HG03139 (cell line): Measurements from ENCODE around the gene PAK4.
"Not testable (repeated sequence)": the region's sequence is repeated elsewhere in the genome, so short reads cannot be mapped to it uniquely, and the experiment has no call there.

Experiments used
- ATAC-seq: cut with Tn5 transposase; IDR thresholded peaks from one replicate; pipeline ENCODE4 v1.9.1; 2021; ENCODE audit not compliant: unreplicated experiment

Gene PAK4

DNA sequence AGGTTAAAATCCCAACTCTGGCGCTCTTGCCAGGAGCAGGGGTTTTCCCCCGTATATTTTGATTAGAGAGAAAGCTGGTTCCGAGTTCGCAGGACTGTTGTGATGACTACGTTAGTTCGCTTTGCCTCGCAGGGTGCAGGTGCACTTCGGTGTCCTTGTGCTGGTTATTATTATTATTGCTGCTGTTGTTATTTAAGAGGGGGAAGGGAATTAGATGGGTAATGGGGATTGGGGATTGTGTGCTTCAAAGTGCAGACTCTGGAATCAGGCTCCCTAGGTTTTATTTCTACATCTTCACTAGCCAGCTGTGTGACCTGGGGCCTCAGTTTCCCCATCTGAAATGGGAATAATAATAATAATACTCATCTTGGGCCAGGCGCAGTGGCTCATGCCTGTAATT is 26.2 kb upstream of the PAK4 start:
- ATAC-seq = no peak

DNA sequence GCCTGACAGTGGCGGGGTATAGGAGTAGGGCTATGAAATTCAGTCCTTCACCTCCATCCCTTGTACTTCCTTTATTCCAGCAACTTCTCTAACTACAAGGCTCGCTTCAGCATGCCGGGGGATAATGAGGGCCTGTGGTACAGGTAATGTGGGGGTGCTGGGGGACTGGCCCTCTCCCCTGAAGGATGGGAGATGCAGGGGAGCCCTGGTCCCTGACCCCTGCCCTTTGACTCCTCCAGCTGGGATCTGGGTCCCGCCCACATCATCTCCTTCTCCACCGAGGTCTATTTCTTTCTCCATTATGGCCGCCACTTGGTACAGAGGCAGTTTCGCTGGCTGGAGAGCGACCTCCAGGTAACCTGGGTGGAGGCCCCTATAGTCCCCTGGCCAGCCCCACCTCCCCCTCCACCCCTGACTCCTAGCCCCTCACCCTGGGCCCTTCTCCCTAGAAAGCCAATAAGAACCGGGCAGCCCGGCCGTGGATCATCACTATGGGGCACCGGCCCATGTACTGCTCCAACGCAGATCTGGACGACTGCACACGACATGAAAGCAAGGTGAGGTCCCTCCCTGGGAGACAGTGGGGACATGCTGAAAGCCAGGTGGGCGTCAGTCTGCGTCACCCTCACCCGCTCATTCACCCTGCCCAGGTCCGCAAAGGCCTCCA is 25.0 kb upstream of the PAK4 start:
- ATAC-seq = no peak

DNA sequence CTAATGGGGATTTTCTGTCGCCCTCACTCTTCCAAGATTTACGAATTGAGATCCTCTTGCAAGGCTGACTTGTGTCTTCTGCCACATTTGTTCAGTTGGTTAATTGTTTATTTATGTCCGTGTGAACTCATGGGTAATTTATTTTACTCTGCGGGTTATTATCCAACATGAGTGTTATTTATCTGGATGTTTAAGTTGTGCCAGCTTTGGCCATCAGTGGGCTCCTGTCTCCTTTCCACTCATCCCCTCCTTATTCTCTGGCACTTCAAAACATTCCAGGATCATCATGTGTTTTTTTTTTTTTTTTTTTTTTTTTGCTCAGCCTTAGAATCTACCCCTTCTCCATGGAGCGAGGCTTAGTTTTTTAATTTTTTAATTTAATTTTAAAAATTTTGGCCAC is 22.4 kb upstream of the PAK4 start:
- no peak for ATAC-seq

DNA sequence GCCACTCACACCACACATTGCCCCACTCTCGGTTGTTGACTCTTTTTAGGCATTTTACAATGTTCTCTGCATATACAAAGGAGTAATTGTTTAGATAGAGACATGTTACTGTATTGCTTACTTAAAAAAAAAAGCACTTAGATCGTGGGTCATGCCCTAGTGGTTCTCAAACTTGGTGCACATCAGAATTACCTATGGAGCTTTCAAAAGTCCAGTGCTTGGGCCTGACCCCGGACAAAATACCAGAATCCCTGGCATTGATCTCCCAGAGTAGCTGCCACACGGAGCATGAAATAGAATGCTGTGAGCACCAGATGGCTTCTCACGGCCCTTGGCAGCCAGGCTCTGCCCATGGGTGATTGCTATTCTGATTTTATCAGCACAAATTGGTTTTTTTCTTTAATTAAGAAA is 21.4 kb upstream of the PAK4 start:
- ATAC-seq = no peak

DNA sequence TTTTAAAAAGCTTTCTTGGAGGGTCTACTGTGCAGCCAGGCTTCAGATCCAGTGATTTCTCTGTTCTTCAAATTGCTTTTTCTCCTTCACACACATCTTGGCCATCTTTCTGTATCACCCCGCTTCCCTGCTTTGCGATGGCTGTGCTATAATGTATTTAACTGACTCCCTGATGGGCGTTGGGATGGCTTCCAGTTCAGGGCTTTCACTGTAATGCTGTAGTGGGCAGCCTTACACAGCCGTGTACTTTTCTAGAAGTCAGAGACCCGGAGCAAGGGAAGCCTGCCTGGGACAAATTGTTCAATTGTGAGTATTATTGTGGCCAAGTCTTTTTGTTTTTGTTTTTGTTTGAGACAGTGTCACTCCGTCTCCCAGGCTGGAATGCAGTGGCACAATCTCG is 19.4 kb upstream of the PAK4 start:
- ATAC-seq = no peak

DNA sequence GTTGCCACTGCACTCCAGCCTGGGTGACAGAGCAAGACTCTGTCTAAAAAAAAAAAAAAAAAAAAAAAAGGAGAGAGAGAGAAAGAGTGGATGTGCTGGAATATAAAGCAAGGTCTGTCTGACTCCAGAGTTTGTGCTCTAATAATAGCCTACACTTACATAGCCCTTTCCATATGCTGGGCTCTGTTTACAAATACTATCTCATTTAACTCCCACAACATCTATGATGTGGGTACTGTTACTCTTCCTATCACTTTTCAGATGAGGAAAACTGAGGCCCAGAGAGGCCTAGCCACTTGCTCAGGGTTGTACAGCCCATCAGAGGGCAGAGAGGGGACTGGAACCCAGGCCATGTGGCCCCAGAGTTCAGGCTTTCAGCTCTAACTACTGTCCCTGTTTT is 15.9 kb upstream of the PAK4 start:
- no peak for ATAC-seq

DNA sequence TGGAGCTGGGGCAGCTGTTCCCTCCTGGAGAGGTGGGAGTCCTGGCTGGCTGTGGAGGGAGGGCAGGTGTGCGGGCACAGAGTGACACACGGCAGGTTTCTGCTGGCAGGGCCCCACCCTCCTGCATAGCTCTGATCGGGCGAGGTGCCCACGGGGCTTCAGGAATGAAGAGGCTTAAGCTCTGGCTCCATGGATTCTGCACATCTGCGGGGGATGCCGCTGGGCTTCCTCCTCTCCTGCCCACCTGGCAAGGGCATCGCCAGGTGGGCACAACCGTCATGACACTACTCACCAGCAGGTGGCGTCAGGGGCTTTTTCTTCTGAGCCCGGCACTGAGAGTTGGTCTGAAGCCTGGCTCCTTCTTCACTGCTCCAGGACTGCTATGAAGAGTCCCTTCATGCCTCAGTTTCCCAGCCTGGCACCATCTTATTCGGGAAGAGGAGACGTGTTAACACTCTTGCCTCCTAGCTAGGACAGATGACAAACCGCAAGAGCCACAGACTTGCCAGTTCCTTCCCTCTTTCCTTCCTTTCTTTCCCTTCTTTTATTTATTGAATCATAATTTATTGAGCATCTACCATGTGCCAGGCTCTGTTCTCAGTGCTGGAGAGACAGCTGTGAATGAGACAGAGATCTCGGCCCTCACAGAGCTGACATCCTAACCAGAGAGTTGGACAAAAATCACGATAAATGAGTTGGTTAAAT is 15.2 kb upstream of the PAK4 start:
- no peak for ATAC-seq

DNA sequence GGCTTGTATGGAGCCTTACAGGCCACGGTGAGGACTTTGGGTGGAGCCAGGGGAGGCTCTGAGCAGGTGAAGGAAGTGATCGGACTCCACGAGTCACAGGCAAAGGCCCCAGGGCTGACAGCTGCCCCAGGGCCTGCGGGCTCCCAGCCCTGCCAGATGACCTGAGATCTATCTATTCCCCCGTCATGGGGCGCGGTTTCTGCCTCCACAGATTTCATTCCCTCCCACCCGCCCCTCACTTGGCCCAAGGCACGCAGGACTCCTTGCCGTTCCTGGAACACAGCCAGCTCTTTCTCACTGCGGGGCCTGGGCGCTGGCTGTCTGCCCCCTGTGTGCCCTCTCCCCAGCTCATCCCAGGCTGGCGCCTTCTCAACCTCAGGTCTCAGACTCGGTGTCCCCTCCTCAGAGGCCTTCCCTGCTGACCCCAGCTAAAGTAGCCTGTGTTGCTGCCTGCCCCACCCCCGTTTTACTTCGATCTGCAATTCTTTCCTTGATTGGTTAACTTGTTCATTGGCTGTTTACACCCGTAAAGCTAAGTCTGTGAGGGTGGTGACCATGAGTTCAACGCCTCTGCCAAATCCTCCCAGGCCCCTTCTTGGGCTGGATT is 13.9 kb upstream of the PAK4 start:
- no peak for ATAC-seq

DNA sequence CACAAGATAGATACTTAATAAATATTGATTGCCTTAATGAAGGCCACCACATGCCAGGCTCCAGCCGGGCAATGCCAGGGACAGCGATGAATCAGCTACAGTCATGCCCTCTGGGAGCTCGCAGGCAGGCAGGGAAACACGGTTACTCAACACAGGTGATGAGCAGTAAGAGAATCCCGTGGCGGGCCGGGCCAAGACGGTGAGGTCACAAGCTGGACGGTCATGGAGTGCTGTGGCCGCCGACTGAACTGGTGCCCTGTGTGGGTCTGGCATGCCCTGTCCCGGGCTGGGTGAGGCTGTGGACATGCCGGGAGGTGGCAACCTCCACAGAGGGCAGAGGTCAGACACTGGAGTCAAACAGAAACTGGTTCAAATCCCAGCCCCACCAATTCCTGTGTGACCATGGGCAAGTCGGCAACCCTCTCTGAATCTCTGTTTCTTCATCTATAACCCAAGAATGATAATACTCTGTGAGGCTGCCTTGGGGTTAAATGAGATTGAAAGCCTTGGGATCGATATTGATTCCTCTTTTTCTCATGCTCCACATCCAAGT is 13.2 kb upstream of the PAK4 start:
- ATAC-seq = no peak

DNA sequence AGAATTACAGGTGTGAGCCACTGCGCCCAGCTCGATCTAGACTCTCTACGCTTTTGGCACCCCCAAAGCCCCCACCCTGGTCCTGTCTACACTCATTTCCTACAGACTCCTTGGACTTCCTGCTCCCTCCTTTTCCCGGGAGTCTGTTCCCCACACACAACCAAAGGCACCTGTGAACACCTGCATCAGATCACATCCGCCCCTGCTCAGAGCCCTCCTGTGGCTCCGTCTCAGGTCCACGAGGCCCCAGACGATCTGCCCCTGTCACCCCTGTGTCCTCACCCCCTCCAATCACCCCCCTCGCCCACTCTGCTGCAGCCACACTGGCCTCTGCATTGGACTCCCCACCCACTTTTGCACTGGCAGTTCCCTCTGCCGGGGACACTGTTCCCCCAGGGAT is 12.4 kb upstream of the PAK4 start:
- no peak for ATAC-seq

DNA sequence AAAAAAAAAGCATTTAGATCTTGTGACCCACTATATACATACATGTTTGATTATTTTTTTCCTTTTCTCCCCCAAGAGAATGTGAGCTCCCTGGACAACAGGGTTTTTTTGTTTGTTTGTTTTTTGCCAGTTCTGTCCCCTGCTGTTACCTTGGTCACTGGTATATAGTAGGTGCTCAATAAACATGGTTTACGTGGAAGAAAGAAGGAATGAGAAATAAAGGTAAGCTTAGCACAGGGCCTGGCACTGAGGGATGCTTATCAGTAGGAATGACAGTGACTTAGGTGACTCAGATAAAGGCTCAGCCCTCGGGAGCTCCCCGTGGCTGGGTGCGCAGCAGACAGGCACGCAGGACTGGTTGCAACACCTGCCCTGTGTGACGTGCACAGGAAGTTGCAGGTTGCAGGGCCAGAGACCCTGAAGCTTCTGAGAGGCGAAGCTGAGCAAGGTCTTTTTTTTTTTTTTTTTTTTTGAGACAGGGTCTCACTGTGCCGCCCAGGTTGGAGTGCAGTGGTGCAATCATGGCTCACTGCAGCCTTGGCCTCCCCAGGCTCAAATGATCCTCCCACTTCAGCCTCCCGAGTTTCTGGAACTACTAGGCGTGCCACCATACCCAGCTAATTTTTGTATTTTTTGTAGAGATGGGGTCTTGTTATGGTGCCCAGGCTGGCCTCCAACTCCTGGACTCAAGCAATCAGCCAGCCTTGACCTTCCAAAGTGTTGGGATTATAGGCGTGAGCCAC is 10.3 kb upstream of the PAK4 start:
- ATAC-seq = no peak

DNA sequence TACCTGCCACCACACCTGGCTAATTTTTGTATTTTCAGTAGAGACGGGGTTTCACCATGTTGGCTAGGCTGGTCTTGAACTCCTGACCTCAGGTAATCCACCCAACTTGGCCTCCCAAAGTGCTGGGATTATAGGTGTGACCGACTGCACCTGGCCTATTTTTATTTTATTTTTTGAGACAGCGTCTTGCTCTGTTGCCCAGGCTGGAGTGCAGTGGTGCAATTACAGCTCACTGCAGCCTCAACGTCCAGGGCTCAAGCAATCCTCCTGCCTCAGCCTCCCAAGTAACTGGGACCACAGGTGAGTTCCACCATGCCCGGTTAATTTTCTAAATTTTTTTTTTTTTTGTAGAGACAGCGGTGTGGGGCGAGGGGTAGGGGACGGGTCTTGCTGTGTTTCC is 8.6 kb upstream of the PAK4 start:
- ATAC-seq = not testable (repeated sequence)

DNA sequence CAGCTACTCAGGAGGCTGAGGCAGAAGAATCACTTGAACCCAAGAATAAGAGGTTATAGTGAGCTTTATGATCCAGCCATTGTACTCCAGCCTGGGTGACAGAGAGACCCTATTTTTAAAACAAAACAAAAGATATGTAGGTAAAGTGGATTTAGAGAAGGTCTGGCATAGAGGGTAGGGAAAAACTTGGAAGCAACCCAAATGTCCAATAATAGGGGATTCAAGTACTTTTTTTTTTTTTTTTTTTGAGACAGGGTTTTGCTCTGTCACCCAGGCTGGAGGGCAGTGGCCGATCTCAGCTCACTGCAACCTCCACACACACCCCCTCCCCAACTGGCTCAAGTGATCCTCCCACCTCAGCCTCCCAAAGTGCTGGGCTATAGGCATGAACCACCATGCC is 5.8 kb upstream of the PAK4 start:
- no peak for ATAC-seq

DNA sequence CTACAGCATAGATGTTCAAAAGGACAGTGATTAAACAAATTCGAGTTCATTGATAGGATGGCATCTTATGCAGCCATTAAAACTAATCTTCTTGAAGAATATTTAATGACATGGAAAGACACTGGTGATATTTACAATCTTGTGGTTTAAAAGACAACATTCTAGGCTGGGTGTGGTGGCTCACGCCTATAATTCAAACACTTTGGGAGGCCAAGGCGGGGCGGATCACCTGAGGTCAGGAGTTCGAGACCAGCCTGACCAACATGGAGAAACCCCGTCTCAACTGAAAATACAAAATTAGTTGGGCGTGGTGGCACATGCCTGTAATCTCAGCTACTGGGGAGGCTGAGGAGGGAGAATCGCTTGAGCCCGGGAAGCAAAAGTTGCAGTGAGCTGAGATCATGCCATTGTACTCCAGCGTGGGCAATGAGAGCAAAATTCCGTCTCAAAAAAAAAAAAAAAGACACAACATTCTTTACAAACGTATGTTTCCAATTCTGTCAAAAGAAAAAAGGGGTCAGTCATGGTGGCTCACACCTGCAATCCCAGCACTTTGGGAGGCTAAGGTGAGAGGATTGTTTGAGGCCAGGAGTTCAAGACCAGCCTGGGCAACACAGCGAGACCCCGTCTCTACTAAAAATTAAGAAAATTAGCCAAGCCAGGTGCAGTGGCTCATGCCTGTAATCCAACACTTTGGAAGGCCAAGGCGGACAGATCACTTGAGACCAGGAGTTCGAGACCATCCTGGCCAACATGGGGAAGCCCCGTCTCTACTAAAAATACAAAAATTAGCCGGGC is 2.5 kb upstream of the PAK4 start:
- ATAC-seq = no peak

DNA sequence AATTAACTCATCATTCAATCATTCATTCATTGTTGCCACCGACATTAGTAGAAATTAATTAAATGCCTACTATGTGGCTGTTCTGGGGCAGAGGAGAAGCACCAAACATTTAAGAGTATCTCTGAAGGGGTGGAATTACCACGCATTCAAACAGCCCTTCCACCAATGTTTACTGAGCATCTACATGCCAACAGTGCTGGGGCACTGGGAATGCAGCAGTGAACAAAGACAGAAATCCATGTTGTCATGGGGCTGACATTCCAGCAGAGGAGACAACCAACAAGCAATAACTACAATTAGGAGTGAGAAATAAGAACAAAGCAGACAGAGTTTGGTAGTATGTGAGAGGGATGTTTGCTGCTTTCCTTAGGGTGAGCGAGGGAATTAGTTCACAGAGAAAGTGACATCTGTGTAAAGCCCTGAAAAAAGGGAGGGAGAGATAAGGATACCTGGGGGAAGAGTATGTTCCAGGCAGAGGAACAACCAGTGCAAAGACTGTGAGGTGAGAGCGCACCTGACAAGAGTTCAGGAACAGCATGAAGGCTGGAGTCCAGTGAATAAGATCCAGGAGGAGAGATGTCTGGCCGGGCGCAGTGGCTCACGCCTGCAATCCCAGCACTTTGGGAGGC is 1.3 kb upstream of the PAK4 start:
- no peak for ATAC-seq

DNA sequence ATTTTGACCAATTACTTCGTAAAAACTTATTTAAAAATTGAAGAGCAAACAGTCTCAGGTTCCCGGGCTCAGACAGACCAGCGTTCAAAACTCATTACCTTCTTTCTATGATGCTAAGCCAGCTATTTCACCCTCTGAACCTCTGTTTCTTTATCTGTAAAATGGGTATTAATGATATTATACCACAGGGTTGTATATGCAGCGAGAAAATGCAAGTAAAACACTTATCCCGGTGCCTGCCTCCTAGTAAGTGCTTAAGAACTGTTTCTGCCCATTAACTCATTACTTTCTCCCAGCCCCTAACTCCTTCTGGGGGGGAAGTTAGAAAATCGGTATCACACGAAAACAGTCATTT is 410 bp upstream of the PAK4 start:
- no peak for ATAC-seq

DNA sequence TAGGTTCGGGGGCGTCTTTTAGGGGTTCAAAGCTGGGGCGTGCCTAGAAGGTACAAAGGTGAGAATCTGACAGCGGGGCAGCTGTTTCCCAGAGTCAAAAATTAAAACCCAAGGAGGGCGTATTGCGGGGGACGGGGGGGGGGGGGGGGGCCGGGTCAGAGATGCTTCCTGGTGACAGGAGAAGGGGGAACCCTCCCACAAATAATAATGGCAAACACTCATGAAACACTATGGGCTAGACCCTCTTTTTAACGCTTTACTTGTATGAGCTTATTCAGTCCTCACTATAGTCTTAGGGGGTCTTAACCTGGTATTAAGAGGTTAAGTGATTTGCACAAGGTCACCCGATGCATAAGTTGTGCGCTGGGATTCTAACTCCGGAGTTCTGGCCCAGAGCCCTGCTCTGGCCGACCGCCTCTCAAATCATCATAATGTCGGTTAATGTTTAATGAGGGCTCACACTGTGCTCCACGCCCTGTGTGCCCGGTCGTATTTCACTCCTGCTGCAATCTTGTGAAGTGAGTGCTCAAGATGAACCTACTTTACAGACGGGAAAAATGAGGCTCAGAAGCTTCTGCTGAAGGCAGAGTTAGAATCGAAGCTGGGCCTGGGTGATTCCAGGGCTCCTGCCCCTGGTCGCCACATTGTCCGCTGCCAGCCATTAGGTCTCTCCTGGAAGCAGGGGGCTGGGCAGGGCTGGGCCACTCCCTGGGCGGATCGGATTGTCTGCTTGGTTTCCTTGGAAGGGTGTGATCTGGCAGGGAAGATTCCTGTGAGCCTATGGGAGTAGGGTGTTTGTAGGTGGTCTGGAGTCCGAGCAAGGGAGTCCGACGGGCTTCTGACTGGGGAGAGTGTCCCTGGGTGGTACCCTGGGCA is 964 bp downstream of the PAK4 start:
- no peak for ATAC-seq

DNA sequence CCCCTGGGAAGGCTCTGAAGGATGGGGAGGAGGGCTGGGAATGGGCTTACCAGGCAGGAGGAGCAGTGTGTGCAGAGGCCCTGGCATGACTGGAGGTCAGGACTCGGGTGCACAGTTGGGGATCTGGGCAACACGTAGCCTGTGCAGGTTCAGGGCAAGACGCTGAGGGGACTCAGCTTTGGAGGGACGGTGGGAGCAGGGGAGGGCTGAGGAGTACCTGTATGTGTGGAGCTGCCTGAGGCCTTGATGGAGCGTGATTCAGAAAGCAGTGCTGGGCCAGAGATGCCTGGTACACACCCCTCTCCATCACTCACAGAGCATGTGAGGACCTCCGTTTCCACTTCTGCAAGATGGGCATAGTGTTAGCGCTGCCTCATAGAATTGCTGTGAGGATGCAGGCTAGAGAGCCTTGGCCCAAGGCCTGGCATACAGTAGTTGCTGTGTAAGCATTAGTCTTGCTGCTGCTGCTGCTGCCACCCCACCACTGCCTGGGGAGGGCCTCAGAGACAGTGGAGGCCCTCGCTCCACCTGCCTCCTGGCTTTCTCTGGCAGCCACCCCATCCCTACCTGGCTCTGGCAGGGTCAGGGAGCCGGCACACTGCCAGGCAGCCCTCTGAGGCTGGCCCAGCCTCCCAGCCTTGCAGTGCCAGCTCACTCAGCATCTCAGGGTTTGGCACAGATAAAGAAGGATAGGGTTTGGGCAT is 2.4 kb downstream of the PAK4 start:
- ATAC-seq = no peak
